RWPE1 (cell line): ENCODE results near the gene DCDC1.

Experiments
- CTCF ChIA-PET: fragments of 350-600 bp; sonication (Branson Sonifier 250); formaldehyde crosslinking; extraction: SDS; loops from one replicate; lab custom pipeline; 2021; lab: Yijun Ruan, JAX
- POLR2A ChIA-PET: fragments of 400-600 bp; formaldehyde crosslinking; extraction: SDS; loops from one replicate; lab custom pipeline; 2020; ENCODE audit warnings: antibody characterized with exemption; ENCODE audit not compliant: low non-redundant PET; lab: Yijun Ruan, JAX
- DNase-seq: peaks from one replicate; pipeline ENCODE4 v3.0.0; 2012; ENCODE audit warnings: low spot score
- H3K27ac ChIP-seq: fragments of 450-650 bp; 2 replicates; pipeline ENCODE4 v1.5.1; 2017
- CTCF ChIP-seq: fragments of 450-650 bp; conservative IDR thresholded peaks from 2 replicates; pipeline ENCODE4 v1.5.1; 2017; ENCODE audit warnings: low read depth, mild to moderate bottlenecking

Gene DCDC1

GRCh38 chr11:31264834-31265233 lies 104.7 kb downstream of the DCDC1 start:
- H3K27ac ChIP-seq = no peak overlapping the region
- CTCF ChIA-PET = no interaction called here
- TF ChIP-seq CTCF = no peak
- no peak for DNase-seq
- POLR2A ChIA-PET = no interaction called here

- no peak for TF ChIP-seq CTCF
- ChIA-PET POLR2A (no interaction called here), CTCF (interaction anchor here (0.7 kb wide), 1 partner anchor 41 kb away, joined by 3 read pairs; no protein-coding TSS in a partner anchor)
- no peak for DNase-seq
- H3K27ac ChIP-seq = no peak overlapping the region
Observed at GRCh38 chr11:31262761-31263160, 106.8 kb downstream of the DCDC1 start.

- no peak for TF ChIP-seq CTCF
- H3K27ac ChIP-seq = no peak overlapping the region
- POLR2A ChIA-PET = no interaction called here
- DNase-seq = no peak
- CTCF ChIA-PET = no interaction called here
Observed at GRCh38 chr11:31259797-31260196, 109.7 kb downstream of the DCDC1 start.

- POLR2A ChIA-PET = no interaction called here
- CTCF ChIA-PET = no interaction called here
- no peak for DNase-seq
- no peak for TF ChIP-seq CTCF
- no peak overlapping the region for H3K27ac ChIP-seq
Observed at GRCh38 chr11:31254415-31254814, 115.1 kb downstream of the DCDC1 start.

GRCh38 chr11:31248768-31249167 lies 120.8 kb downstream of the DCDC1 start:
- no peak for TF ChIP-seq CTCF
- H3K27ac ChIP-seq = no peak overlapping the region
- DNase-seq = no peak
- ChIA-PET POLR2A (no interaction called here), CTCF (no interaction called here)

- no peak for DNase-seq
- CTCF ChIA-PET = no interaction called here
- TF ChIP-seq CTCF = no peak
- no peak overlapping the region for H3K27ac ChIP-seq
- POLR2A ChIA-PET = no interaction called here
Observed at GRCh38 chr11:31247321-31247720, 122.2 kb downstream of the DCDC1 start.
